HepG2 (cell line): ENCODE data around the gene SHLD1. TPM values are rescaled to one million over a fixed set of nuclear protein-coding genes. Genes with fewer than 3 reads are reported as not detected.

Source experiments
- CTCF ChIP-seq: sonication (generic); formaldehyde crosslinking; IDR thresholded peaks from 2 replicates; pipeline ENCODE4 v1.5.0; 2020; ENCODE audit warnings: mild to moderate bottlenecking, missing genetic modification reagents, moderate library complexity
- KIAA2018 ChIP-seq: sonication (generic); formaldehyde crosslinking; IDR thresholded peaks from 2 replicates; pipeline ENCODE4 v1.5.0; 2020; ENCODE audit warnings: mild to moderate bottlenecking, missing genetic modification reagents, borderline replicate concordance
- MIXL1 ChIP-seq: IDR thresholded peaks from 2 replicates; pipeline ENCODE4 v1.6.1; 2016
- NR2F2 ChIP-seq: IDR thresholded peaks from 2 replicates; pipeline ENCODE4 v1.6.1; 2012; ENCODE audit warnings: low read depth, inconsistent platforms, borderline replicate concordance
- RBAK ChIP-seq: sonication (generic); formaldehyde crosslinking; IDR thresholded peaks from 2 replicates; pipeline ENCODE4 v1.5.1; 2020; ENCODE audit warnings: mild to moderate bottlenecking, missing genetic modification reagents
- SYNCRIP ChIP-seq: fragments of 200-400 bp; formaldehyde crosslinking; IDR thresholded peaks from 2 replicates; pipeline ENCODE4 v1.6.1; 2018; ENCODE audit warnings: mild to moderate bottlenecking, low read depth, low read length; ENCODE audit not compliant: insufficient read depth
- ZFP1 ChIP-seq: IDR thresholded peaks from 2 replicates; pipeline ENCODE4 v1.6.1; 2016
- polyA plus RNA-seq, 8 experiments: library from polyadenylated mRNA; depleted of rRNA in 3 of 8; stranded (reverse) in 7 of 8; unstranded in 1 of 8; fragments of >200 nt; fragmentation: Illumina TruSeq in 4 of 8; extraction: Trizol in 4 of 8; gene quantifications; 2 replicates each; pipeline versions ENCODE4 v1.2.1 to v1.2.3, GENCODE V29; 2011 to 2016; ENCODE audit warnings: low read depth in 4 of 8, missing spikeins in 1 of 8, mixed read lengths in 1 of 8; ENCODE audit not compliant: insufficient read depth in 1 of 8
- total RNA-seq, 5 experiments: library from RNA; depleted of rRNA; stranded (reverse); fragments of >200 nt; fragmentation: Illumina TruSeq; extraction: Trizol; gene quantifications; 2 replicates each; pipeline ENCODE4 v1.2.3, GENCODE V29; 2016; ENCODE audit warnings: low read depth in 1 of 5

The SHLD1 gene
- total and polyA plus RNA-seq, 2 of the 13 experiments (the other 11 are each of a cell fraction or from before 2014, with no cell fraction given): 8.9 to 10.0 TPM

GRCh38 chr20:5796331-5797040, 46.3 kb downstream of the SHLD1 start (continued):
- TF ChIP-seq KIAA2018 (CRISPR knock-in tag): no peak
- no peak for TF ChIP-seq CTCF (CRISPR knock-in tag)
- no peak for TF ChIP-seq NR2F2
- peak; percentile 57; the same call in 1 of the 2 replicates for TF ChIP-seq MIXL1
- no peak for TF ChIP-seq ZFP1 (CRISPR knock-in tag)
- TF ChIP-seq SYNCRIP: no peak
- TF ChIP-seq RBAK: no peak
